Lower leg skin (tissue), 4 donors: ENCODE data around the gene SEC22A. TPM values are rescaled to one million over a fixed set of nuclear protein-coding genes. Genes with fewer than 3 reads are reported as not detected.
"Not testable (repeated sequence)": the region's sequence is repeated elsewhere in the genome, so short reads cannot be mapped to it uniquely, and the experiment has no call there.

Experiments
- DNase-seq, 2 donors: peaks; one replicate each; pipeline ENCODE4 v3.0.0-alpha.2; 2019; ENCODE audit warnings: low spot score in 2 of 2
- H3K4me3 ChIP-seq: fragments of 200-600 bp; sonication (generic); 2 replicates; pipeline ENCODE4 v1.5.1; 2017; ENCODE audit warnings: mild to moderate bottlenecking, low read depth; ENCODE audit not compliant: poor library complexity, severe bottlenecking
- CTCF ChIP-seq, 3 donors: fragments of 450-650 bp; IDR thresholded peaks; one replicate each; pipeline ENCODE4 v1.5.1; 2016; ENCODE audit warnings: antibody characterized with exemption in 3 of 3, mild to moderate bottlenecking in 3 of 3, moderate library complexity in 2 of 3
- POLR2A ChIP-seq, 2 donors: fragments of 450-650 bp; IDR thresholded peaks; one replicate each; pipeline ENCODE4 v1.6.1; 2016 to 2017; ENCODE audit warnings: antibody characterized with exemption in 2 of 2, mild to moderate bottlenecking in 1 of 2, moderate library complexity in 1 of 2
- WGBS, 2 donors: methylation state at CpG; one replicate each; pipeline ENCODE4 v1.1.5; 2018; 5-methylcytosine and 5-hydroxymethylcytosine counted together
- intact Hi-C: fragments of 100-400 bp; cut with DNase I; formaldehyde crosslinking; loops from one replicate; pipeline ENCODE4 v1.15.0; 2023; ENCODE audit warnings: low total_unique reads
- total RNA-seq, 4 donors: library from RNA; depleted of rRNA; stranded (reverse); fragments of >200 nt; gene quantifications; one replicate each; pipeline ENCODE4 v1.1.0, GENCODE V29; 2016

The SEC22A gene
- total RNA-seq, 4 donors from 2014 or later = 20.4 to 37.4 (median 28.2) TPM

DNA sequence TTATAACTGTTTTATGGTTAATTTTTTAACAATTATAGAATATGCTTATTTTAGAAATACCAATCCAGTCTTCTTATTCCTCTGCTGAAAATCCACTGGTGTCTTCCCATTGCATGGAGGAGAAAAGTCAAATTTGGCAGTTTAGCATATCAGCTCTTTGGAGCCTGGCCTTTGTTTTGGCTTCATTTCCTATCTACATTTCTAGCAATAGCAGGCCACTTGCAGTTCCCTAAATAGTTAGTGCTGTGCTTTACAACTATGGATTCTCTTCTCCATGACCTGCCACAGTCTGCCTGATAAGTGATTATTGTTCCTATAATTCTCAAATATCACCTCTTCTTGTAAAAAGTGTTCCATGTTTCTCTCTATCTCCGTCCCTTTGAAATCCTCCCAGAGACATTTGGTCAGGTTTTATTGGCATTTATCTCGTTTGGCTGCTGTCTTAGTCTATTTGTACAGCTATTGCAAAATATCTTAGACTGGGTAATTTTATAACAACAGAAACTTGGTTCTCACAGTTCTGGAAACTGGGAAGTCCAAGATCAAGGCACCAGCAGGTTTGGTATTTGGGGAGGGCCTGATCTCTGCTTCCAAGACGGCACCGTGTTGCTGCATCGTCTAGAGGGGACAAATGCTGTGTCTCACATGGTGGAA is 8.2 kb upstream of the SEC22A start:
- no peak overlapping the region for H3K4me3 ChIP-seq
- no peak for DNase-seq
- 81 to 85% methylated on average over 5 of the region's 5 CpGs for WGBS, 2 donors
- no peak for TF ChIP-seq POLR2A (IDR thresholded peaks at IDR 0.05)
- TF ChIP-seq CTCF (IDR thresholded peaks at IDR 0.05) = no peak
- intact Hi-C loops = no loop called here

DNA sequence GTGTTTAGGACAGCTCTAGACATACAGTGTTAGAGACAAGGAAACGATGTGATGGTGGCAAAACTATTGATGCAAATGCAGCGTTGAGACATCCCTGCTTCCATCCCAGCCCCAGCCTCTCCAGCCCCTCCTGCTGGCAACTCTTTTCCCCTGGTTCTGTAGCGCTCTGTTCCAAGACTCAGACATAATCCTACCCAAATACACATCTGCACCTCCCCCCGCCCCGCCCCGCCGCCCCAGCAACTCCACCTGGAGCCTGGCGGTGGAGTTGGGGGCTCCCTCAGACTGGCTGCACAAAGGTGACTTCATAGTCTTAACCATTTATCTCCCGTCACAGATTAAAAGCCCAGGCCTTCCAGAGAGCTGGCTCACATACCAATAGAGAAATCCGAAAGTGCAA is 7.2 kb upstream of the SEC22A start:
- DNase-seq = no peak
- intact Hi-C loops = no loop called here
- H3K4me3 ChIP-seq = no peak overlapping the region
- 35 to 42% methylated on average over 10 of the region's 10 CpGs for WGBS, 2 donors
- TF ChIP-seq POLR2A (IDR thresholded peaks at IDR 0.05) = no peak
- TF ChIP-seq CTCF (IDR thresholded peaks at IDR 0.05) = no peak

DNA sequence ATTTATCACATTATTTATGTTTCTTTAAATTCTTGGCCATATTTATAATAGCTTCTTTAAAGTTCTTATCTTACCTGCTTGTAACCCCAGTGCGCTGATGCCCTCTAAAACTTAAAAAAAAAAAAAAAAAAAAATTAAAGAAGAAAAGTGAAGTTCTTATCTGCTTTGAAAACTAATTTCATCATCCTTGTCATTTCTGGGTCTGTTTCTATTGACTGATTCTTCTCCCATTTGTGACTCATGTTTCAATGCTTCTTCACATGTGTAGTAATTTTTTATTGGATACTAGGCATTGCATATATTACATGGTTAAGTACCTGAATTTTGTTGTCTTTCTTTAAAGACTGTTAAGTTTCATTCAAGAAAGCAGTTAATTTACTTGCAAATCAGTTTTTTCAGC is 3.4 kb upstream of the SEC22A start:
- DNase-seq = no peak
- H3K4me3 ChIP-seq = no peak overlapping the region
- TF ChIP-seq CTCF (IDR thresholded peaks at IDR 0.05) (no peak), POLR2A (IDR thresholded peaks at IDR 0.05) (no peak)
- intact Hi-C loops = no loop called here
- WGBS, 2 donors = 96 to 100% methylated on average over 1 of the region's 1 CpG

DNA sequence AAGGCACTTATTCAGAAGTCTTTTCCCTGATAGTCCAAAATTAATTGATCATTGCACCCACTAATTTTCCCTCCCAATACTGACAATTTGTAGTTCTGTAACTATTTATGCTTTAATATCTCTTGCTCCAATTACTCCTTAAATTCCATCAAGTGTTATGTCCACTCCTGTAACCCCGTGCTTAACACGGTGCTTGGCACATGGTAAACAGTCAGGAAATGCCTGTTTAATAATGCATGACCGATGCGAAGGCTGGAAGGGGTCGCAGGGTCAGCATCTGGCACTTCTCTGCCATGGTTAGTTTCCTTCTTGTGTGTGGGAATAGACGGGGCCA is 553 bp upstream of the SEC22A start:
- intact Hi-C loops = no loop called here
- TF ChIP-seq CTCF (IDR thresholded peaks at IDR 0.05) (no peak), POLR2A (IDR thresholded peaks at IDR 0.05) (no peak)
- no peak for DNase-seq
- peak overlapping the region; percentile 100 for H3K4me3 ChIP-seq
- 4% methylated on average over 6 of the region's 6 CpGs for WGBS, 2 donors

- TF ChIP-seq CTCF (IDR thresholded peaks at IDR 0.05) = no peak
- no peak for TF ChIP-seq POLR2A (IDR thresholded peaks at IDR 0.05)
- WGBS, 2 donors = 0% methylated on average over 7 of the region's 7 CpGs
- no peak for DNase-seq
- peak overlapping the region; percentile 100 for H3K4me3 ChIP-seq
- intact Hi-C loops = no loop called here
Measured at GRCh38 chr3:123202451-123202850, 708 bp downstream of the SEC22A start.

GRCh38 chr3:123218990-123219389 is 17.2 kb downstream of the SEC22A start:
- intact Hi-C loops = no loop called here
- H3K4me3 ChIP-seq = no peak overlapping the region
- TF ChIP-seq CTCF (IDR thresholded peaks at IDR 0.05) (no peak), POLR2A (IDR thresholded peaks at IDR 0.05) (no peak)
- DNase-seq = no peak
- 91 to 98% methylated on average over 1 of the region's 1 CpG for WGBS, 2 donors

- H3K4me3 ChIP-seq, DNase-seq, intact Hi-C loops: not testable (repeated sequence)
- WGBS, 2 donors = 96 to 100% methylated on average over 4 of the region's 4 CpGs
Measured at GRCh38 chr3:123221369-123221768, 19.6 kb downstream of the SEC22A start.
